DOHH2 (cell line): ENCODE measurements around the gene GPR78.

ENCODE experiments used
- CTCF ChIP-seq: fragments of 200-600 bp; sonication (generic); IDR thresholded peaks from one replicate; pipeline ENCODE4 v1.5.1; 2014; ENCODE audit warnings: antibody characterized with exemption, mild to moderate bottlenecking, low read depth, low read length; ENCODE audit not compliant: poor library complexity, severe bottlenecking
- EZH2phosphoT487 ChIP-seq: fragments of 200-600 bp; sonication (generic); IDR thresholded peaks from 2 replicates; pipeline ENCODE4 v1.6.1; 2017; ENCODE audit warnings: borderline replicate concordance, mild to moderate bottlenecking, antibody characterized with exemption, low read length, moderate library complexity, mixed read lengths

- TF ChIP-seq CTCF = peak; percentile 90
- no peak for TF ChIP-seq EZH2phosphoT487
These were observed 27.6 kb downstream of the GPR78 start for GRCh38 chr4:8607603-8608481.
